AG09319 (cell line): ENCODE data around the gene SCYL1.

ENCODE experiments used
- DNase-seq: peaks from one replicate; pipeline ENCODE4 v3.0.0-alpha.2; 2010; ENCODE audit warnings: low read depth; ENCODE audit errors: extremely low read depth
- CTCF ChIP-seq: IDR thresholded peaks from 2 replicates; pipeline ENCODE4 v1.5.1; 2011; ENCODE audit warnings: low read depth, mild to moderate bottlenecking, inconsistent platforms, low read length, moderate library complexity

The SCYL1 gene

GRCh38 chr11:65485920-65486219 is 39.0 kb upstream of the SCYL1 start:
- no peak for TF ChIP-seq CTCF
- DNase-seq, result no peak

- TF ChIP-seq CTCF, result no peak
- DNase-seq, result no peak
Measured at GRCh38 chr11:65486570-65487466, 38.1 kb upstream of the SCYL1 start.

- no peak for TF ChIP-seq CTCF
- peak; percentile 100 for DNase-seq
Measured at GRCh38 chr11:65487467-65488272, 37.2 kb upstream of the SCYL1 start.

GRCh38 chr11:65488273-65489034 is 36.4 kb upstream of the SCYL1 start:
- TF ChIP-seq CTCF, result no peak
- DNase-seq, result no peak

- no peak for DNase-seq
- TF ChIP-seq CTCF, result no peak
Measured at GRCh38 chr11:65489035-65489705, 35.7 kb upstream of the SCYL1 start.

GRCh38 chr11:65489706-65490320 is 35.1 kb upstream of the SCYL1 start:
- no peak for TF ChIP-seq CTCF

More at GRCh38 chr11:65489706-65490320, 35.1 kb upstream of the SCYL1 start:
- no peak for DNase-seq
